Measurements from ENCODE around the gene TBC1D8. TPM values are rescaled to one million over a fixed set of nuclear protein-coding genes. Genes with fewer than 3 reads are reported as not detected.
"Not testable (repeated sequence)": the region's sequence is repeated elsewhere in the genome, so short reads cannot be mapped to it uniquely, and the experiment has no call there.

TBC1D8 gene
- total RNA-seq, 1 experiment from 2014 or later, result 139 TPM

DNA sequence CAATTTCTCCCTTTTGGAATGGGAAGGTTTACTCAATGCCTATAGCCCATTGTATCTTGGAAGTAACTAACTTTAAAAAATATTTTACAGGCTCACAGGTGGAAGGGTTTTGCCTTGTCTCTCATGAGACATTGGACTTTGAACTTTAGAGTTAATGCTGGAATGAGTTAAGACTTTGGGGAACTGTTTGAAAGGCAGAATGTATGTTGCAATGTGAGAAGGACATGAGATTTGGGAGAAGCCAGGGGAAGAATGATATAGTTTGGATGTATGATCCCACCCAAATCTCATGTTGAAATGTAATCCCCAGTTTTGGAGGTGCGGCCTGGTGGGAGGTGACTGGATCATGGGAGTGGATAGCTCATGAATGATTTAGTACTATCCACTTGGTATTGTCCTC, 17.5 kb upstream of the TBC1D8 start:
- Histone ChIP-seq H3K36me3 (ENCODE audit: control insufficient read depth, insufficient read depth, low read length) (no peaks in the 10 kb centered on the region), H3K4me1 (ENCODE audit: control insufficient read depth, insufficient read depth, low read length) (no peaks in the 10 kb centered on the region), H3K4me3 (ENCODE audit: low read depth in 2 of 2, low read length in 2 of 2) (no peak overlapping the region), H3K27me3 (ENCODE audit: control insufficient read depth, insufficient read depth, low read length) (no peaks in the 10 kb centered on the region), H3K27ac (ENCODE audit: low read length) (no peak overlapping the region), H3K9me3 (ENCODE audit: control insufficient read depth, insufficient read depth, low read depth, low read length) (no peaks in the 10 kb centered on the region)
- ATAC-seq, result no peak
- DNase-seq (ENCODE audit: low read depth, low spot score), result no peak
- BruUV-seq (replicated peaks), result no TSS peak
- CTCF ChIA-PET, result interaction anchor here (0.7 to 1.4 kb wide), 2 partner anchors 20 to 26 kb away, joined by 3 read pairs; no protein-coding TSS in a partner anchor
- POLR2A ChIA-PET, result no interaction called here
- intact Hi-C loops (cut with micrococcal nuclease; ENCODE audit: unreplicated experiment) (no loop called here), in situ Hi-C loops (cut with HindIII; ENCODE audit: low pct_unique_long_range_greater_than_20kb, low sequenced_read_pairs) (no loop called here)
- TF ChIP-seq POLR2AphosphoS5 (IDR thresholded peaks at IDR 0.05; ENCODE audit: low read depth, low read length), result no peak
- TF ChIP-seq SIN3A (IDR thresholded peaks at IDR 0.05; ENCODE audit: borderline replicate concordance, insufficient read depth, low read depth, low read length), result no peak
- TF ChIP-seq, protein P1, sequence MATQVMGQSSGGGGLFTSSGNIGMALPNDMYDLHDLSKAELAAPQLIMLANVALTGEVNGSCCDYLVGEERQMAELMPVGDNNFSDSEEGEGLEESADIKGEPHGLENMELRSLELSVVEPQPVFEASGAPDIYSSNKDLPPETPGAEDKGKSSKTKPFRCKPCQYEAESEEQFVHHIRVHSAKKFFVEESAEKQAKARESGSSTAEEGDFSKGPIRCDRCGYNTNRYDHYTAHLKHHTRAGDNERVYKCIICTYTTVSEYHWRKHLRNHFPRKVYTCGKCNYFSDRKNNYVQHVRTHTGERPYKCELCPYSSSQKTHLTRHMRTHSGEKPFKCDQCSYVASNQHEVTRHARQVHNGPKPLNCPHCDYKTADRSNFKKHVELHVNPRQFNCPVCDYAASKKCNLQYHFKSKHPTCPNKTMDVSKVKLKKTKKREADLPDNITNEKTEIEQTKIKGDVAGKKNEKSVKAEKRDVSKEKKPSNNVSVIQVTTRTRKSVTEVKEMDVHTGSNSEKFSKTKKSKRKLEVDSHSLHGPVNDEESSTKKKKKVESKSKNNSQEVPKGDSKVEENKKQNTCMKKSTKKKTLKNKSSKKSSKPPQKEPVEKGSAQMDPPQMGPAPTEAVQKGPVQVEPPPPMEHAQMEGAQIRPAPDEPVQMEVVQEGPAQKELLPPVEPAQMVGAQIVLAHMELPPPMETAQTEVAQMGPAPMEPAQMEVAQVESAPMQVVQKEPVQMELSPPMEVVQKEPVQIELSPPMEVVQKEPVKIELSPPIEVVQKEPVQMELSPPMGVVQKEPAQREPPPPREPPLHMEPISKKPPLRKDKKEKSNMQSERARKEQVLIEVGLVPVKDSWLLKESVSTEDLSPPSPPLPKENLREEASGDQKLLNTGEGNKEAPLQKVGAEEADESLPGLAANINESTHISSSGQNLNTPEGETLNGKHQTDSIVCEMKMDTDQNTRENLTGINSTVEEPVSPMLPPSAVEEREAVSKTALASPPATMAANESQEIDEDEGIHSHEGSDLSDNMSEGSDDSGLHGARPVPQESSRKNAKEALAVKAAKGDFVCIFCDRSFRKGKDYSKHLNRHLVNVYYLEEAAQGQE (IDR thresholded peaks at IDR 0.05; ENCODE audit: insufficient read depth in 1 of 2, low read depth in 2 of 2, low read length in 1 of 2), result no peak
- no peak for TF ChIP-seq TCF7L2 (IDR thresholded peaks at IDR 0.05; ENCODE audit: low read depth, low read length)
- TF ChIP-seq, protein P2, sequence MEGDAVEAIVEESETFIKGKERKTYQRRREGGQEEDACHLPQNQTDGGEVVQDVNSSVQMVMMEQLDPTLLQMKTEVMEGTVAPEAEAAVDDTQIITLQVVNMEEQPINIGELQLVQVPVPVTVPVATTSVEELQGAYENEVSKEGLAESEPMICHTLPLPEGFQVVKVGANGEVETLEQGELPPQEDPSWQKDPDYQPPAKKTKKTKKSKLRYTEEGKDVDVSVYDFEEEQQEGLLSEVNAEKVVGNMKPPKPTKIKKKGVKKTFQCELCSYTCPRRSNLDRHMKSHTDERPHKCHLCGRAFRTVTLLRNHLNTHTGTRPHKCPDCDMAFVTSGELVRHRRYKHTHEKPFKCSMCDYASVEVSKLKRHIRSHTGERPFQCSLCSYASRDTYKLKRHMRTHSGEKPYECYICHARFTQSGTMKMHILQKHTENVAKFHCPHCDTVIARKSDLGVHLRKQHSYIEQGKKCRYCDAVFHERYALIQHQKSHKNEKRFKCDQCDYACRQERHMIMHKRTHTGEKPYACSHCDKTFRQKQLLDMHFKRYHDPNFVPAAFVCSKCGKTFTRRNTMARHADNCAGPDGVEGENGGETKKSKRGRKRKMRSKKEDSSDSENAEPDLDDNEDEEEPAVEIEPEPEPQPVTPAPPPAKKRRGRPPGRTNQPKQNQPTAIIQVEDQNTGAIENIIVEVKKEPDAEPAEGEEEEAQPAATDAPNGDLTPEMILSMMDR (IDR thresholded peaks at IDR 0.05), result no peak

DNA sequence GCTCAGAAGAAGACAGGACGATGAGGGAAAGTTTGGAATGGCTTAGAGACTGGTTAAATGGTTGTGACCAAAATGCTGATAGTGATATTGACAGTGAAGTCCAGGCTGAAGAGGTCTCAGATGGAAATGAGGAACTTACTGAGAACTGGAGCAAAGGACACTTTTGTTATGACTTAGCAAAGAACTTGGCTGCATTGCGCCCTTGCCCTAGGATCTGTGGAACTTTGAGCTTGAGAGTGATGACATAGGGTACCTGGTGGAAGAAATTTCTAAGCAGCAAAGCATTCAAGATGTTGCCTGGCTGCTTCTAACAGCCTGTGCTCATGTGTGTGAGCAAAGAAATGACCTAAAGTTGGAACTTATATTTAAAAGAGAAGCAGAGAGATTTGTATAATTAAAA, 16.4 kb upstream of the TBC1D8 start:
- POLR2A ChIA-PET; intact Hi-C loops (cut with micrococcal nuclease; ENCODE audit: unreplicated experiment); H3K4me1 ChIP-seq (ENCODE audit: control insufficient read depth, insufficient read depth, low read length); H3K36me3 ChIP-seq (ENCODE audit: control insufficient read depth, insufficient read depth, low read length); H3K9me3 ChIP-seq (ENCODE audit: control insufficient read depth, insufficient read depth, low read depth, low read length); in situ Hi-C loops (cut with HindIII; ENCODE audit: low pct_unique_long_range_greater_than_20kb, low sequenced_read_pairs); H3K27me3 ChIP-seq (ENCODE audit: control insufficient read depth, insufficient read depth, low read length); ATAC-seq; H3K4me3 ChIP-seq (ENCODE audit: low read depth in 2 of 2, low read length in 2 of 2); DNase-seq (ENCODE audit: low read depth, low spot score); BruUV-seq (replicated peaks); H3K27ac ChIP-seq (ENCODE audit: low read length): not testable (repeated sequence)
- CTCF ChIA-PET, result interaction anchor here (1.4 kb wide), 1 partner anchor 21 kb away, joined by 3 read pairs; no protein-coding TSS in a partner anchor

DNA sequence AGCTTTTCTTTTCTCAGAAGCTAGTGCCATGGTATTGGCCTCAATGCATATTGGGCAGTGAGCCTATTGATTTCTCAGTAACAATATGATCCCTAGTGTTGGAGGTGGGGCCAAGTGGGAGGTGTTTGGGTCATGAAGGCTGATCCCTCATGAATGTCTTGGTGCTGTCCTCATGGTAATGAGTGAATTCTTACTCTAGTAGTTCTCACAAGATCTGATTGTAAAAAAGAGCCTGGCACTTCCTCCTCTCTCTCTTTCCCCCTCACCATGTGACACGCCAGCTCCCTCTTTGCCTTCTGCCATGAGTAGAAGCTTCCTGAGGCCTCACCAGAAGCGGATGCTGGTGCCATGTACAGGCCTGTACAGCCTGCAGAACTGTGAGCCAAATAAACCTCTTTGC, 12.8 kb upstream of the TBC1D8 start:
- DNase-seq (ENCODE audit: low read depth, low spot score) (no peak), ATAC-seq (no peak)
- Histone ChIP-seq H3K36me3 (ENCODE audit: control insufficient read depth, insufficient read depth, low read length) (no peaks in the 10 kb centered on the region), H3K27ac (ENCODE audit: low read length) (no peak overlapping the region), H3K9me3 (ENCODE audit: control insufficient read depth, insufficient read depth, low read depth, low read length) (no peaks in the 10 kb centered on the region), H3K27me3 (ENCODE audit: control insufficient read depth, insufficient read depth, low read length) (no peaks in the 10 kb centered on the region), H3K4me3 (ENCODE audit: low read depth in 2 of 2, low read length in 2 of 2) (no peak overlapping the region), H3K4me1 (ENCODE audit: control insufficient read depth, insufficient read depth, low read length) (no peaks in the 10 kb centered on the region)
- in situ Hi-C loops (cut with HindIII; ENCODE audit: low pct_unique_long_range_greater_than_20kb, low sequenced_read_pairs), result no loop called here
- no peak for TF ChIP-seq SIN3A (IDR thresholded peaks at IDR 0.05; ENCODE audit: borderline replicate concordance, insufficient read depth, low read depth, low read length)
- no peak for TF ChIP-seq TCF7L2 (IDR thresholded peaks at IDR 0.05; ENCODE audit: low read depth, low read length)
- TF ChIP-seq POLR2AphosphoS5 (IDR thresholded peaks at IDR 0.05; ENCODE audit: low read depth, low read length), result no peak
- TF ChIP-seq, protein P2 (IDR thresholded peaks at IDR 0.05), result no peak
- TF ChIP-seq, protein P1 (IDR thresholded peaks at IDR 0.05; ENCODE audit: insufficient read depth in 1 of 2, low read depth in 2 of 2, low read length in 1 of 2), result no peak
- no TSS peak for BruUV-seq (replicated peaks)
- intact Hi-C loops (cut with micrococcal nuclease; ENCODE audit: unreplicated experiment), result no loop called here
- CTCF ChIA-PET, result interaction anchor here (0.7 kb wide), 1 partner anchor 41 kb away, joined by 3 read pairs; no protein-coding TSS in a partner anchor
- POLR2A ChIA-PET, result no interaction called here

Measured in Panc1 (cell line).